Mucosa of rectum (tissue), 2 donors: ENCODE results near the gene HOXD8.
A peak's percentile ranks its signal among the peaks of the same experiment; 100 is the strongest.

Experiments
- H3K27ac ChIP-seq, 2 donors: one replicate each; pipeline ENCODE4 v1.7.0; 2013; ENCODE audit warnings: inconsistent platforms in 2 of 2, low read depth in 2 of 2, low read length in 2 of 2
- H3K27me3 ChIP-seq, 2 donors: one replicate each; pipeline ENCODE4 v1.7.0; 2013; ENCODE audit warnings: low read length in 2 of 2; ENCODE audit not compliant: control insufficient read depth in 2 of 2, insufficient read depth in 2 of 2
- H3K36me3 ChIP-seq, 2 donors: one replicate each; pipeline ENCODE4 v1.7.0; 2013; ENCODE audit warnings: low read length in 2 of 2; ENCODE audit not compliant: control insufficient read depth in 2 of 2, insufficient read depth in 2 of 2
- H3K4me1 ChIP-seq, 2 donors: one replicate each; pipeline ENCODE4 v1.7.0; 2013; ENCODE audit warnings: low read length in 2 of 2, mild to moderate bottlenecking in 1 of 2; ENCODE audit not compliant: control insufficient read depth in 2 of 2, insufficient read depth in 2 of 2
- H3K4me3 ChIP-seq, 2 donors: one replicate each; pipeline ENCODE4 v1.7.0; 2013; ENCODE audit warnings: low read length in 2 of 2
- H3K9ac ChIP-seq, 2 donors: one replicate each; pipeline ENCODE4 v1.7.0; 2013; ENCODE audit warnings: low read length in 2 of 2, low read depth in 1 of 2, mild to moderate bottlenecking in 1 of 2
- H3K9me3 ChIP-seq, 2 donors: one replicate each; pipeline ENCODE4 v1.7.0; 2013; ENCODE audit warnings: low read length in 2 of 2; ENCODE audit not compliant: control insufficient read depth in 2 of 2
- donor health status: healthy.
- donor health status: Normal muscosa, but diverticular disease.

HOXD8 gene

DNA sequence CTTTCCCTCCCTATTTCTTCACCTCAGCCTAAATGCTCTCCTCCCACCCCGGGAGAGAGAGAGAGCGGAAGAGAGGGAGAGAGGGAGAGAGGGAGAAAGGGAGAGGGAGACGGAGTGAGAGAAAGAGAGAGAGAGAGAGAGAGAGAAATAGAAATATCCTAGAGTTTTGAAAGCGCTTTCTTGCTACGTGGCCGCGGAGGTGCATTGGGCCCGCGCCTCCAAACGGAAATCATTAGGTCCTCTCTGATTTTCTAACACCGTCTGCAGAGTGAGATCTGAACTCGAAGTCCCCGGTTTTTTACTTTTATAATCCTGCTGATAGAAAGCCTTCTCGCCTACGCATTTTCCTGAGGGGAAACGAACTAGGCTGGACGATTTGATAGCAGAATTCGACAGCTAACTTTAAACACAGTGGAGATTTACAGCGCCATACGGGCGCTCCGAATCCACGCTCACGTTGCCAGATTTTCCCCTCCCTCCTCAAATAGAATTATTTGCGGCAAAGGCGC lies 44.8 kb upstream of the HOXD8 start:
- Histone ChIP-seq H3K4me3 (no peak overlapping the region), H3K36me3 (no peaks in the 10 kb centered on the region), H3K9ac (no peak overlapping the region), H3K9me3 (no peaks in the 10 kb centered on the region), H3K4me1 (peaks cover 11 to 13% of the 10 kb centered on the region in 2 donors), H3K27ac (no peak overlapping the region), H3K27me3 (peaks cover 88 to 89% of the 10 kb centered on the region in 2 donors)

- Histone ChIP-seq H3K4me3 (no peak overlapping the region), H3K4me1 (peaks cover 11 to 13% of the 10 kb centered on the region in 2 donors), H3K9me3 (no peaks in the 10 kb centered on the region), H3K9ac (no peak overlapping the region), H3K36me3 (no peaks in the 10 kb centered on the region), H3K27me3 (peaks cover 90 to 95% of the 10 kb centered on the region in 2 donors), H3K27ac (no peak overlapping the region)
These were observed 44.3 kb upstream of the HOXD8 start for GRCh38 chr2:176085120-176085788.

DNA sequence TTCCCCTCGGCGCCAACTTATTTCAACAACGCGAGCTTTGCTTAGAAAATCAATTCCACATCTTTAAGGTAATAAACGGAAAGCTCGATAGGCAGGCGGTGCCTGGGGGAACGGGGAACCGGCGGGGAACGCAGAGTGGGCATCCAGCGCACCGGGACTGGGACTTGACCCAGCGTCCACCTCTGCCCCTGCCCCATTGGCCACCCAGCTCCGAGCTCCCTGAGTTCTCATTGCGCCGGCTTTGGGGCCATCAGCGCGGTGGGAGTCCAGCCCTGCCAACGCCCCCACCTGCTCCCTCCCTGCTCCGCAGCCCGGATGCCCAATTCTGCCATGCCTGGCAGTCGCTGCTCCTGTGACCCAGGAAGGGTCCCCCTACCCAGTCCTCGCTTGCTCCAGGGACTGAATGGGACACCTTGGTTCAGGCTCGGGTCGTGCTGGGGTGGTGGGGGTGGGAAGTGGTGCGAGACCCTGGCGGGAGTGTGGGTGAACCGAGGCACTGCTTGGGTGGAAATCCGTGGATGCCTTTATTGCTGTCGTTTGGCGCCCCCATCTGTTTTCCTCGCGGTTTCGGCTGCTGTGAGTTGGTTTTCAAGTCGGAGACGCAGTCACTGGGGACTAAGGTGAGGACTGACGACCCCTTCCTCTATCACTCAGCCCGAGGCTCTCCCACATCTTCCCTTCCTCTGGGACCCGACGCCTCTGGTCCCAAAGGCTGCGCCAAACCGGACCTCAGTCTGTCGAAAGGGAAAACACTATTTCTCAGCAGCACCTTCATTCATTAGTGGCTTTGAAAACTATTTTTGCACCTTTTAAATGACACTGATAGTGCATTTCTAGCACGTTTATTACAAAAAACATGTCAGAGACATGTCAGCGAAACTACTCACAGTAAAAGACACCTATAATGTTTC lies 43.4 kb upstream of the HOXD8 start:
- Histone ChIP-seq H3K4me3 (no peak overlapping the region), H3K4me1 (peaks cover 11 to 13% of the 10 kb centered on the region in 2 donors), H3K27ac (no peak overlapping the region), H3K36me3 (no peaks in the 10 kb centered on the region), H3K9me3 (no peaks in the 10 kb centered on the region), H3K9ac (no peak overlapping the region), H3K27me3 (peaks cover 88 to 96% of the 10 kb centered on the region in 2 donors)

- peaks cover 85 to 92% of the 10 kb centered on the region in 2 donors for H3K27me3 ChIP-seq
- H3K4me1 ChIP-seq, result peaks cover 11% of the 10 kb centered on the region in 2 donors
- no peaks in the 10 kb centered on the region for H3K9me3 ChIP-seq
- H3K27ac ChIP-seq, result no peak overlapping the region
- H3K36me3 ChIP-seq, result no peaks in the 10 kb centered on the region
- H3K9ac ChIP-seq, result no peak overlapping the region
- peak overlapping the region in 1 of 2 donors; percentile 52 for H3K4me3 ChIP-seq
These were observed 42.0 kb upstream of the HOXD8 start for GRCh38 chr2:176087330-176088047.

DNA sequence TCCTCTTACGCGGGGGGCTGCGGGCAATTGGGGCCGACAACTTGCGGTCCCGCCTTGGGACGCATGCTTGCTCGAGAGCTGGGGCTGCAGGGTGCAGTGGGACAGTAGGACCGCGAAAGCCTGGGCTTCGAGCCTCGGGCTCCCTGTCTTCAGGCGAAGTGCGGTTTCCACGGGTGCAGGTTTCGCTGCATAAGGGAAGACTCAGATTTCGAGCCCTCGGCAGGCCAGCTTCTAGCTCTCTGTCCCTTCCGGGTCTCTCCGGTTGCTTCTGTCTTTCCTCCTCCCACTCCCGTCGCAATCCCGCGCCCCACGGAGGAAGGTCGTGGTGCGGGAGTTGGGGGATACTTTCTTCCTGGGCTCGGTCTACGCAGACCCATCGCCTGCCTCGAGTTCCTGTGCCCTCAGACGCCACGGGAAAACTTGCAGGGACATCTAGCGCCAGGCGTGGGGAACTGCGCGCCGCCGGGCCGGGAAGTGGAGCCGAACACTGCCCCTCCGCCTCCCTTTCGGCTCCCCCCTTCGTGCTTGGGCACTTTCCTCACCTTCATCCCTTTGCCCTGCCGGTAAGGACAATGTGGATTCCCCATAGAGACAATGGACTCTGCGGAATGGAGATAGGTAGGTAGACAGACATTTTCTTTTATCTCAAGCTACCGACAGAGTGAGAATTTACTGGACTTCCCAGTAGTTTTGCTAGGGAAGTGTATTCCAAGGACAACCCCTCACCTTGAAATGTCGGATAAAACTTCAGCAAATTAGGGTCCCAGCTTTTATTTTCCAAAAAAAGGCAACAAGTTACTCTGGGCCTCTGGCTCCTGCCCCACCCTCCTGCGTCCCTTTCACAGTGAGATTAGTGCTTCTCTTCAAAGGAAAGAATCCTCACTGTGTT lies 41.2 kb upstream of the HOXD8 start:
- Histone ChIP-seq H3K27ac (no peak overlapping the region), H3K4me3 (peak overlapping the region; percentile 52 to 59), H3K4me1 (peaks cover 13 to 15% of the 10 kb centered on the region in 2 donors), H3K9me3 (no peaks in the 10 kb centered on the region), H3K36me3 (no peaks in the 10 kb centered on the region), H3K9ac (no peak overlapping the region), H3K27me3 (peaks cover 79 to 87% of the 10 kb centered on the region in 2 donors)

DNA sequence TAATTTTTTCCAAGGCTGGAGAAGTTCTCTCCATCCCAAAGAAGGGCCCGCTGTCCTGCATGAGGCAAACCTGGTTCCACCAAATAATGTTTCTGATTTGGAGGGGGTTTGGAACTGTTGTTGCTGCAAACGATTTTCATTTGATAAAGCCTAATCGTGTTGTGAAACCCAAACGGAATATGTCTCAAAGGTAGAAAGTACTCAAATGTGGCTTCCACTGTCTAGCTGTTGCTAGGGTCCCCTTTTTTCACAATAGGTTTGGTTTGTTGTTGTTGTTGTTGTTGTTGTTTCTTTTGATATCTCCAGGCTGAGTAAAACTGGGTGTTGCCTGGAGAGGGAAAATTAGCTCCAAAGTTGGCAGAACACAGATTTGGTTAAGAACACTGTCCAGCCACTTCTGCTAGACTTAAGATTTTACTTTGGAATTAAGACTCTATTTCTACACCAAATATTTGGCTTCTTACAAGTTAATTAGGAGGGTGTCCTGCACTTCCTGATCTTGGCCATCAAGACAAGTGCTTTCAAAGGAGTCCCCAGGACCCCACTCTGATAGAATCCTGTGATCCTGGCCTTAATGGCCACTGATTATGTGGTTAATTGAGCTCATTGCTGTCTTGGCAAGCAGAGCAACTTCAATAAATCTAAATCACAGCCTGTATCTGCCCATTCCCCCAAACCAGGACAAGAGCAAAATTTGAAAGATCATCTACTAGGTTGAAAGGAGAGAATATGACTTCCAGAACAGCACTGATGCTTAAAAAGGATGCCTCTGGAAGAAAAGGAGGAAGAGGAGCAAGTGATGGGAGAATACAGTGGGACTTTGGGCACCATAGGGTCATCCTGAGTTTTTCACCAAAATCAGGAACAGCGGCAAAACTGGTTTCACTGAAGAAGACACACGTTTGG lies 40.3 kb upstream of the HOXD8 start:
- peaks cover 16 to 17% of the 10 kb centered on the region in 2 donors for H3K4me1 ChIP-seq
- H3K9me3 ChIP-seq, result no peaks in the 10 kb centered on the region
- H3K27ac ChIP-seq, result no peak overlapping the region
- no peak overlapping the region for H3K9ac ChIP-seq
- no peaks in the 10 kb centered on the region for H3K36me3 ChIP-seq
- H3K27me3 ChIP-seq, result peaks cover 79 to 87% of the 10 kb centered on the region in 2 donors
- no peak overlapping the region for H3K4me3 ChIP-seq

GRCh38 chr2:176089843-176090395 lies 39.6 kb upstream of the HOXD8 start:
- no peaks in the 10 kb centered on the region for H3K9me3 ChIP-seq
- no peaks in the 10 kb centered on the region for H3K36me3 ChIP-seq
- no peak overlapping the region for H3K9ac ChIP-seq
- no peak overlapping the region for H3K4me3 ChIP-seq
- no peak overlapping the region for H3K27ac ChIP-seq
- H3K4me1 ChIP-seq, result peaks cover 16% of the 10 kb centered on the region in 2 donors
- H3K27me3 ChIP-seq, result peaks cover 80 to 87% of the 10 kb centered on the region in 2 donors

- H3K4me3 ChIP-seq, result no peak overlapping the region
- no peak overlapping the region for H3K9ac ChIP-seq
- no peak overlapping the region for H3K27ac ChIP-seq
- no peaks in the 10 kb centered on the region for H3K9me3 ChIP-seq
- H3K36me3 ChIP-seq, result no peaks in the 10 kb centered on the region
- peaks cover 14 to 15% of the 10 kb centered on the region in 2 donors for H3K4me1 ChIP-seq
- H3K27me3 ChIP-seq, result peaks cover 80 to 87% of the 10 kb centered on the region in 2 donors
These were observed 38.6 kb upstream of the HOXD8 start for GRCh38 chr2:176090862-176091261.
